HCEC 1CT (cell line): ENCODE results near the gene DARS1.
"Not testable (repeated sequence)": the region's sequence is repeated elsewhere in the genome, so short reads cannot be mapped to it uniquely, and the experiment has no call there.

Experiments used
- DNase-seq: peaks from one replicate; pipeline ENCODE4 v3.0.0-alpha.2; 2017

The DARS1 gene

GRCh38 chr2:135935914-135936313 lies 49.5 kb downstream of the DARS1 start:
- DNase-seq: no peak

DNA sequence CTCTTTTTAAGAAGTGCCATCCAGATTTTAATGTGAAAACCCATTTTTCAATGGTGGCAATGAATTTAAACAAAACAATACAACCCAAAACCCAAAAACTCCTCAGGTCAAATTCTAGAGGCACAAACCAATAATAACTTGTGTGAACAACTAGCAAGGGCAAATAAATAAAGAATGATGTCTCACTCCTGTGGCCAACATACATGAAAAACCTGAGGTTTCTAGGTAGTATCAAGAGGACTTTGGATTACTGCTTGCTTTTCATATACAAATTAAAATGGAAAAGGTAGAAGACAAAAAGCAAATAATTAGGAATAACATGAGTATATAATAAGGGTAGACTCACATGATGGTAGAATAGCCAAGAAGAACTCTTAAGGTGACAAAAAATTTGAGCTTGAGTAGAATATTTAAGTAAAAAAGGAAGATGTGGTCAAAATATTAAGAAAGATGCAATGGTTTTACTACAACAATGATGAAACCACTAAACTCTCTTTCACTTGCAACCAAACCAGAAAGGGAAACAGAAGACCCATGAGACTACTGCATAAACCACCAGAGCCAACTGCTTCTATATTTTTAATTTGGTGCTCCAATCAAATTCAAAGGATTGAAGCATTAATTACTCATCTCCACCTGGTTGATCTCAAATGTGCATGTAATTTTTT lies 53.5 kb downstream of the DARS1 start:
- DNase-seq: no peak

DNA sequence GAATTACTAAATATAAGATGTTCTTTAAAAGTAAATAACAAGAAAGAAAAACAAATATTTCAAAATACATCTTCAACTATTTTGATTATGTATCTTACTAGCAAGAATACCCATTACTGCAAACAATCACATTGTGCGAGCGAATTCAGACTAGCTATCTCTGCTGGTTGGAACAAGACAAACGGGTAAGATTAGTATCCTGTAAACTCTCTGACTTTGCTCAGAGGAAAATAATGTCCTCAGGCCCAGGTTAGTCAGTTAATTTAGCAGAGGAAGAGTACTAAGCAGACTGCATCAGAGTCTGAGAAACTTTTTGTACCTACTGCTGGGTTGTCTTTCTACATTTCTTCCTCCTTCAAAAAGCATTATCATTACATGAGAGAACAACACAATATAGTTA lies 58.8 kb downstream of the DARS1 start:
- DNase-seq: no peak

- DNase-seq: no peak
Measured at GRCh38 chr2:135925571-135925970, 59.9 kb downstream of the DARS1 start.

- DNase-seq: peak; percentile 26
Measured at GRCh38 chr2:135916207-135916606, 69.2 kb downstream of the DARS1 start.

- no peak for DNase-seq
Measured at GRCh38 chr2:135914485-135914884, 70.9 kb downstream of the DARS1 start.

DNA sequence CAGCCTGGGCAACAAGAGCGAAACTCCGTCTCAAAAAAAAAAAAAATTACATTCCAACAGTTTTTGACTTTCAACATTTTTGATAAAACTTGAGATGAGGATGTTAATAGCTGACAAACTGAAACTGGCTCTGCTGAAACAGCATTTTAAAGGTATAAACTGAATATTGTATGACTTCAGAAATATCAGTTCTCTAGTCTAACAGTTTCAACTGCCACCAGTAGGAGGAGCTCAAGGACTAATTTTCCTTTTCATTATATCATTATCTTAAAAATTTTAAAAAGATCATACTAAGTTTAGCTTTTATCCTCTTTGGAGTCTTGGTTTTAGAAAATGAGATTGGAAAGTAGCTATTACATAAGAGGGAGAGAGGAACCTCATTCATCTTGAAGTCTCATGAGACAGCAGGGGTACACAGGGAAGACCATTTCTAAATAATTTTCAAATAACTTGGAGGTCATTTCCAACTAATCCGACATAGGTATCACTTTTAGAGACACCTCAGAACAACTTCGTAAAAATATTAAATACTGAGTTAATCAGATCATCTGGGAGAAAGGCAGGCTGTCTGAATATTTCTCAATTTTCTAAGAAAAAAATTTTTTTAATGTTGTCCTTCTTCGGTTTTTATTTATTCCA lies 71.6 kb downstream of the DARS1 start:
- peak; percentile 39 for DNase-seq

DNA sequence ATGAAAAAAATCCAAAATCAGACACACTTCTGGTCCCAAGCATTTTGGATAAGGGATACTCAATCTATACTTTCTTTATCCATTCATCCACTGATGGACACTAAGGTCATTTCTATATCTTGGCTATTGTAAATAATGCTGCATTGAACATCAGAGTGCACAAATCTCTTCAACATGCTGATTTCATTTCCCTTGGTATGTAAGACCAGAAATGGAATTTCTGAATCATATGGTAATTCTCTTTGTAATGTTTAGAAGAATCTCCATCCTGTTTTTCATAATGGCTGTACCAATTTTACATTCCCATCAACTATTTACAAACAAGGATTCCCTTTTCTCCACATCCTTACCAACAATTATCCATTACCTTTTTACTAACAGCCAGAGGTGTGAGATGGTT lies 75.5 kb downstream of the DARS1 start:
- peak; percentile 47 for DNase-seq

DNA sequence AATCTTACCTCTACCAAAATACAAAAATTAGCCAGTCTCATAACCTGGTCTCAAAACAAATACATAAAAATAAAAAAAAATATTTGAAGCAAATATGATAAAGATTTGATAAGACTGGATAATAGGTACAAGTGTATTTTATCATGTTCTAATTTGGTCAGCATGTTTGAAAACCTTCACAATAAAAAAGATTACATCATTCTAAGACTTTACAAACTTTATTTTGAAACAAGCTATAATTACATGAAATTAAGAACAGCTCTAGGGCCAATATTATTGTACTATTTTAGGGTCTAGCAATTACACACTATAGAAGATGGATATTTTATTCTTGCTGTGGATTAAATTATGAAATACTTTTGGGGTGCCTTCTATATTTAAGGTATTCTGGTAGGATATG lies 79.7 kb downstream of the DARS1 start:
- no peak for DNase-seq

GRCh38 chr2:135904341-135904989 lies 81.0 kb downstream of the DARS1 start:
- DNase-seq: peak; percentile 27

- DNase-seq: no peak
Measured at GRCh38 chr2:135903650-135904049, 81.8 kb downstream of the DARS1 start.

- no peak for DNase-seq
Measured at GRCh38 chr2:135899567-135899966, 85.9 kb downstream of the DARS1 start.

GRCh38 chr2:135898234-135898786 lies 87.1 kb downstream of the DARS1 start:
- no peak for DNase-seq

DNA sequence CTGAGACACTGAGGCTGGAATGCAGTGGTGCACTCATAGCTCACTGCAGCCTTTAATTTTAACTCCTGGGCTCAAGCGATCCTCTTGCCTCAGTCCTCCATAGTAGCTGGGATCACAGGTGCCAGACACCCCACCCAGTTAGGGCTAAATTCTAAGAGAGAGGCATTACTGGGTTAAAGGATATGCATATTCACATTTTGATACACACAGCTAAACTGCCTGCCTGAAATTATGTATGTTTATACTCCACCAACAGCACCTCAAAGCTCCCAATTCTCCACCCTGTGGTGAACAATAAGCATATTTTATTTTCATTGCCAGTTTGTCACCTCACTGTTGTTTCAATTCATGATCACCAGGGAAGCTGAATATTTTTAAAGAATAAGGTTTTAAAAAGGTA lies 90.5 kb downstream of the DARS1 start:
- no peak for DNase-seq

- no peak for DNase-seq
Measured at GRCh38 chr2:135893374-135893794, 92.0 kb downstream of the DARS1 start.

DNA sequence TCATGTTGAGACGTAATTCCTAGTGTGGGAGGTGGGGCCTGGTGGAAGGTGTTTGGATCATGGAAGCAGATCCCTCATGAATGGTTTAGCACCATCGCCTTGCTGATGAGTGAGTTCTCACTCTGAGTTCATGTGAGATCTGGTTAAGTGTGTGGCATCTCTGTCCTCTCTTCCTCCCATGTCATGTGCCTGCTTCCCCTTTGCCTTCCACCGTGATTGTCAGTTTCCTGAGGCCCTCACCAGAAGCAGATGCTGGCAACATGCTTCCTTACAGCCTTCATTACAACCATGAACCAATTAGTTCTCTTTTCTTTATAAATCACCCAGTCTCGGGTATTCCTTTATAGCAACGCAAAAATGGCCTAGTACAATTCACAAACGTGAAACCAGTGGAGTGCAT lies 94.6 kb downstream of the DARS1 start:
- no peak for DNase-seq

- no peak for DNase-seq
Measured at GRCh38 chr2:135890149-135890548, 95.3 kb downstream of the DARS1 start.

DNA sequence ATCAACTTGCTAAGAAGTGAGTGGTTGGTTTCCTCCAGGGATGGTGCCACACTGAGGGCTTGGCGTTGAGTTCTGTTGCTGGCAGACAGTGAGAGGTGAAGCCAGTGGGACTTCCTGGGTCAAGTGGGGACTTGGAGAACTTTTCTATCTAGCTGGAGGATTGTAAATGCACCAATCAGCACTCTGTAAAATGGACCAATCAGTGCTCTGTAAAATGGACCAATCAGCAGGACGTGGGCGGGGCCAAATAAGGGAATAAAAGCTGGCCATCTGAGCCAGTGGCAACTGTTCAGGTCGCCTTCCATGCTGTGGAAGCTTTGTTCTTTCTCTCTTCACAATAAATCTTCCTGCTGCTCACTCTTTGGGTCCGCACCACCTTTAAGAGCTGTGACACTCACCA lies 96.8 kb downstream of the DARS1 start:
- not testable (repeated sequence) for DNase-seq

DNA sequence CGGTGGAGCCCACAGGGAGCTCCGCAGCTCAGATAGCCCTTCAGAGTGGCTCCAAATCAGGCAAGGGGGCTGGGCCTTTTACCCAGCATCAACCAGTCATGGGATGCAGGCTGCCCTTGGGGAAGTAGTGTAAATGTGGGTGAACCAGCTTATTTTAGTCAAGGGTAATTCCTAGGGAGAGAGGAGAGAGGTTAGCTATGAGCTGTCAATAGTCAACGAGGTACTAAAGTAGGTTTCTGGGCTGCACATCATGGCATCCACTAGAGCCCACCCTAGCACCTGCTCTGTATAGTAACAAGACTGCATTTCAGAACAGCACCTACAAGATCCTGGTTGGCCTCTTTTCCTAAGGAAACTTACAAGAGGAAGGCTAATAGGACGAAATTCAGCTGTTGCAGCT lies 99.7 kb downstream of the DARS1 start:
- no peak for DNase-seq

DNA sequence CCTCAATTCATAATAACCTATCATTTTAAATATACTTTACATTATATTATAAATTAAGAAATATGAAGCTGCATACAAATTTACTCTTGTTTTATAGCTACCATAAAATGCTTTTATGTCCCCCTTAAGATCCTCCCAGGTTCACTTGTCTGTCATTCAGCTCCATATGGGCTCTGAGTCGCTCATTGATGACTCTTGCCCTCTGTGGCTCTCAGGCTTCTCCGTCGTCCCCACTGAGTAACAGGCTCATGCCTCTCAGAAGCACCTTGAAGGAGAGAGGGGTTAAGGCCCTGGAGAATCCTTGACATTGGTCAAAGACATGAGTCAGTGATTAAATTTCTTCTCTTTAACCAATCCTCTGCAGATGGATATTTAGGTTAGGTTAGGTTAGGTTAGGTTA lies 103.0 kb downstream of the DARS1 start:
- no peak for DNase-seq

- not testable (repeated sequence) for DNase-seq
Measured at GRCh38 chr2:135876770-135877169, 108.7 kb downstream of the DARS1 start.

GRCh38 chr2:135876066-135876711 lies 109.2 kb downstream of the DARS1 start, which contains the start of gene MCM6:
MCM6 (minus strand) TSS chr2:135876443; CDS start chr2:135876365, 78 bp downstream.
- peak; percentile 96 for DNase-seq

DNA sequence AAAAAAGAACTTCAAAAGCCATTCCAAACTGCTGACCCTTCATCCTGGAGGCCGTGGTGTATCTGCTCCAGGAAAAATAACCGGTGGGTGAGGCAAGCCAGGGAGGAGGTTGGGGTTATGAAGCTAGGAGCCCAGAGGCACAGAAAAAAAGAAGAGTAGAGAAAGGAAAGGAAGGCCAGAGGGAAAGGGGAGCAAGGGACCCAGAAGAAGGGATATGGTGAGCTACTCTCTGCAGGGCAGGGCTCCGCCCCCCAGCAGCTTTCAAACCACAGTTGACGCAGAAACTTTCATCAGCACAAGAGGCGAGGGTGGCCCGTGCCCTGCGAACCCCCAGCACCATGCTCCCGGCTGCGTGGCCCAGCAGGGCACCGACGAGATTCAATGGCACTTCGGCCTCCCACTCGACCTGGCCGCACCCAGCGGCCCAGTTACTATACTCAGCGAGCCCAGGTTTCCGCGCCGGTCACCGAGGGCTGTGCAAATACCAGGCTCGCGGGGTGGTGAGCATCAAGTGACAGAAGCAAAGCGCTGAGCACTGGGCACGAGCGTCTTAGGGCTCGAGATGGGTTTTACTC lies 109.8 kb downstream of the DARS1 start:
- peak; percentile 47 for DNase-seq
